ENCODE data around the gene ARHGEF4.

DNA sequence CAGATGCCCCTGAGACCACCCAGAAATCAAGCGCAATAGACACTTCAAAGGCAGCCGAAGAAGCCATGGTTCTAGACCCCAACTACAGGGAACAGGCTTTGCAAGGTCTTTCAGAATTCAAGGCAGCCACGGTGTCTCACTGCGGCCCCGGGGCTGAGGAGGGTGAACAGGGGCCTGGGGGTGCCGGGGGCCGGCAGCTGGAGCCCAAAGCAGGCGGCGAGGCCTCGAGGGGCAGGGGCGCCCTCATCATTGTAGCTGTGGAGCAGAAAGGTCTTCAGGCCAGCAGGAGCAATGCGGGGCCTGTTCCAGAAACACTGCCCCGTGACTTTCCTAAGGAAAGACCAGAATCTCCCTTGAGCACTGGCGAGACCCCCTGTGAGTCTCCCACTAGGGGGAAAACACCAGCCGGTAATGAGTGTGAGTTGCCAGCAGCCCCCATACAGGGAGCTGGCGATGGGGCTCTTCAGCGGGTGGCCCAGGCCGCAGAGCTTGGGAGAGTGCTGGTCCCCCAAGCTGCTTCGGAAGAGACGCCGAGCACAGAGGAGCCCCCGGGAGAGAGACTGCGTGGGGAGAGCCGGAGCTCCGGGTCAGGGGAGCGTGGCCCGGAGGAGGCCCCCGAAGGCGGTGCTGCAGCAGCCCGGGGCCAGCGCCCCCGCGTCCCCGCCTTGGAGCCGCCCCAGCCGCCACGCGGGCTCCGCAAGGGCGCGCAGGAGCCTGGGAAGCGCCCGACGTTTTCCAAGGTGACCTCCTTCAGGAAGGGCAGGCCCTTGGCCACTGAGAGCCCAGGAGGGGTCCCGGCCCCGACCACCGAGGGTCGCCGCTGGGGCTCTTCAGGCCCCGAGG, 79.1 kb downstream of the ARHGEF4 start:
- no peak for TF ChIP-seq CTCF (IDR thresholded peaks at IDR 0.05)
- no peak for TF ChIP-seq POLR2AphosphoS5 (IDR thresholded peaks at IDR 0.05; ENCODE audit: low read depth, low read length)
- no peak for TF ChIP-seq REST (IDR thresholded peaks at IDR 0.05; ENCODE audit: insufficient read depth in 1 of 2, low read depth in 2 of 2, low read length in 1 of 2)
